WTC11 (cell line): ENCODE results near the gene CD68. TPM values are rescaled to one million over a fixed set of nuclear protein-coding genes. Genes with fewer than 3 reads are reported as not detected.

Experiments
- ATAC-seq: fragments of 200-7000 bp; cut with Tn5 transposase; 2 replicates; pipeline ENCODE4 v1.10.0; 2021; ENCODE audit warnings: mild to moderate bottlenecking, moderate library complexity
- CTCF ChIA-PET: fragments of 300-600 bp; sonication (Branson Sonifier 250); formaldehyde crosslinking; loops from one replicate; lab custom pipeline; 2021; ENCODE audit warnings: antibody characterized with exemption; lab: Charles Lee
- POLR2A ChIA-PET: fragments of 350-600 bp; sonication (Branson Sonifier 250); formaldehyde crosslinking; loops from one replicate; lab custom pipeline; 2021; ENCODE audit warnings: antibody characterized with exemption; lab: Charles Lee
- DNase-seq: peaks from one replicate; pipeline ENCODE4 v3.0.0; 2021; ENCODE audit warnings: low spot score
- H3K27ac Mint-ChIP-seq: 2 replicates; pipeline ENCODE4 v1.8.0; 2021; ENCODE audit warnings: mixed read lengths
- H3K27me3 Mint-ChIP-seq: 2 replicates; pipeline ENCODE4 v1.8.0; 2021; ENCODE audit warnings: low read depth, mild to moderate bottlenecking, moderate library complexity, mixed read lengths
- H3K36me3 Mint-ChIP-seq: 2 replicates; pipeline ENCODE4 v1.8.0; 2021; ENCODE audit warnings: mixed read lengths
- H3K4me1 Mint-ChIP-seq: 2 replicates; pipeline ENCODE4 v1.8.0; 2022; ENCODE audit warnings: mixed read lengths
- H3K4me3 Mint-ChIP-seq: 2 replicates; pipeline ENCODE4 v1.8.0; 2021; ENCODE audit warnings: mild to moderate bottlenecking, moderate library complexity, mixed read lengths
- H3K9me3 Mint-ChIP-seq: 2 replicates; pipeline ENCODE4 v1.8.0; 2021; ENCODE audit warnings: mixed read lengths
- AFF4 ChIP-seq: sonication (generic); formaldehyde crosslinking; IDR thresholded peaks from 2 replicates; pipeline ENCODE4 v1.8.1; 2023; ENCODE audit warnings: mild to moderate bottlenecking, missing genetic modification reagents, borderline replicate concordance
- E2F4 ChIP-seq: sonication (generic); formaldehyde crosslinking; IDR thresholded peaks from 2 replicates; pipeline ENCODE4 v1.8.1; 2022; ENCODE audit warnings: low read depth, mild to moderate bottlenecking, moderate library complexity, missing genetic modification reagents, borderline replicate concordance
- EMX1 ChIP-seq: fragments of 250-450 bp; sonication (Bioruptor Pico); IDR thresholded peaks from 2 replicates; pipeline ENCODE4 v1.8.0; 2021; ENCODE audit warnings: mild to moderate bottlenecking
- FOXK1 ChIP-seq: sonication (generic); formaldehyde crosslinking; IDR thresholded peaks from 2 replicates; pipeline ENCODE4 v1.8.0; 2022; ENCODE audit warnings: mild to moderate bottlenecking, moderate library complexity, missing genetic modification reagents
- HMGXB4 ChIP-seq: sonication (generic); formaldehyde crosslinking; IDR thresholded peaks from 2 replicates; pipeline ENCODE4 v1.8.1; 2023; ENCODE audit warnings: mild to moderate bottlenecking, moderate library complexity, missing genetic modification reagents
- IRF1 ChIP-seq: sonication (generic); formaldehyde crosslinking; IDR thresholded peaks from 2 replicates; pipeline ENCODE4 v1.8.0; 2023; ENCODE audit warnings: missing genetic modification reagents
- MAX ChIP-seq: sonication (generic); formaldehyde crosslinking; IDR thresholded peaks from 2 replicates; pipeline ENCODE4 v1.8.0; 2022; ENCODE audit warnings: mild to moderate bottlenecking, missing genetic modification reagents
- MXD4 ChIP-seq: fragments of 250-450 bp; sonication (Bioruptor Pico); IDR thresholded peaks from 2 replicates; pipeline ENCODE4 v1.8.0; 2021; ENCODE audit warnings: mild to moderate bottlenecking, moderate library complexity, borderline replicate concordance
- TEAD4 ChIP-seq: sonication (generic); formaldehyde crosslinking; IDR thresholded peaks from 2 replicates; pipeline ENCODE4 v1.8.0; 2022; ENCODE audit warnings: mild to moderate bottlenecking, missing genetic modification reagents
- TP53 ChIP-seq: sonication (generic); formaldehyde crosslinking; IDR thresholded peaks from 2 replicates; pipeline ENCODE4 v1.8.1; 2023; ENCODE audit warnings: mild to moderate bottlenecking, missing genetic modification reagents
- USF1 ChIP-seq: sonication (generic); formaldehyde crosslinking; IDR thresholded peaks from 2 replicates; pipeline ENCODE4 v1.8.0; 2022; ENCODE audit warnings: mild to moderate bottlenecking, missing genetic modification reagents
- ZNF512 ChIP-seq: sonication (generic); formaldehyde crosslinking; IDR thresholded peaks from 2 replicates; pipeline ENCODE4 v1.8.1; 2022; ENCODE audit warnings: missing genetic modification reagents, borderline replicate concordance
- ZNF532 ChIP-seq: fragments of 250-450 bp; sonication (Bioruptor Pico); IDR thresholded peaks from 2 replicates; pipeline ENCODE4 v1.9.0; 2021; ENCODE audit warnings: mild to moderate bottlenecking, borderline replicate concordance
- total RNA-seq: library from RNA; stranded (reverse); gene quantifications from 3 replicates; pipeline ENCODE4 v1.2.3, GENCODE V29; 2021

CD68 gene
- total RNA-seq, 1 experiment from 2014 or later, result 0.72 TPM

GRCh38 chr17:7548585-7549400 lies 30.6 kb upstream of the CD68 start, which contains the start of gene TNFSF12:
Gene TNFSF12 (plus strand): TSS chr17:7549058. CDS start chr17:7549154, 96 bp downstream.
- CTCF ChIA-PET, result interaction anchor here (1.3 to 2.0 kb wide), 5 partner anchors 8 to 33 kb away, joined by 4 to 19 read pairs (median 6); partner anchors contain the start of gene TNFSF13

More at GRCh38 chr17:7548585-7549400, 30.6 kb upstream of the CD68 start, which contains the start of gene TNFSF12:
- TF ChIP-seq EMX1 (no peak), FOXK1 (0 out of 2 replicates have a peak, but pooled peaks have one; percentile 56), TEAD4 (0 out of 2 replicates have a peak, but pooled peaks have one; percentile 18), ZNF532 (CRISPR knock-in tag) (no peak), HMGXB4 (CRISPR knock-in tag) (peak; percentile 44; the same call in 1 of the 2 replicates), E2F4 (no peak), IRF1 (CRISPR knock-in tag) (no peak), ZNF512 (CRISPR knock-in tag) (no peak), MAX (CRISPR knock-in tag) (no peak), MXD4 (CRISPR knock-in tag) (no peak), USF1 (0 out of 2 replicates have a peak, but pooled peaks have one; percentile 16), TP53 (CRISPR knock-in tag) (0 out of 2 replicates have a peak, but pooled peaks have one; percentile 17), AFF4 (CRISPR knock-in tag) (no peak)
- Mint-ChIP-seq H3K36me3 (no peaks in the 10 kb centered on the region), H3K27ac (peak within 1 kb of the TSS; percentile 37; the same call in 1 of the 2 replicates), H3K4me3 (peak within 1 kb of the TSS; percentile 77), H3K27me3 (peaks cover 12% of the 10 kb centered on the region), H3K4me1 (peaks cover 6% of the 10 kb centered on the region), H3K9me3 (no peaks in the 10 kb centered on the region)
- ATAC-seq (peak; percentile 74), DNase-seq (peak; percentile 67)
- POLR2A ChIA-PET, result interaction anchor here (0.6 to 1.5 kb wide), 3 partner anchors 12 to 267 kb away, joined by 3 to 6 read pairs (median 4); partner anchors contain the start of gene SLC2A4
